ENCODE results near the gene ADAMTS16.

Gene ADAMTS16

DNA sequence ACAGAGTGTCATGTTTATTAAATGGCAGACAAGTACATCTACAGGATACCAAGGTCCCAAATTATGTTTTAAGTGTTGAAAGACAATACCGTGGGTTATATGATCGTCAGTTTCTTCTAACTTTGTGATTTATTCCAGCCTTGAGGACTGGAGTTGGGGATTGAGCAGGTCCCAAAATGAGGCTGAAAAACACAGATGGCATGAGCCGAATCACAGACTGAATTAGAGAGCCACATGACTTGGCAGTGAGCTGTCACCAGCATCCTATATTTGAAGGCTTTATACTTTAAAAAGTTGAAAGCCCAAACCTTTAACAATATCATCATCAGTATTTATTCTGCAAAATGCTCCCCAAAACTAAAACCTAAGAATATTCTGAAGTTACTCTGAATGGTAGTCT is 79.4 kb downstream of the ADAMTS16 start:
- in situ Hi-C loops (cut with HindIII; ENCODE audit: low sequenced_read_pairs): no loop called here

DNA sequence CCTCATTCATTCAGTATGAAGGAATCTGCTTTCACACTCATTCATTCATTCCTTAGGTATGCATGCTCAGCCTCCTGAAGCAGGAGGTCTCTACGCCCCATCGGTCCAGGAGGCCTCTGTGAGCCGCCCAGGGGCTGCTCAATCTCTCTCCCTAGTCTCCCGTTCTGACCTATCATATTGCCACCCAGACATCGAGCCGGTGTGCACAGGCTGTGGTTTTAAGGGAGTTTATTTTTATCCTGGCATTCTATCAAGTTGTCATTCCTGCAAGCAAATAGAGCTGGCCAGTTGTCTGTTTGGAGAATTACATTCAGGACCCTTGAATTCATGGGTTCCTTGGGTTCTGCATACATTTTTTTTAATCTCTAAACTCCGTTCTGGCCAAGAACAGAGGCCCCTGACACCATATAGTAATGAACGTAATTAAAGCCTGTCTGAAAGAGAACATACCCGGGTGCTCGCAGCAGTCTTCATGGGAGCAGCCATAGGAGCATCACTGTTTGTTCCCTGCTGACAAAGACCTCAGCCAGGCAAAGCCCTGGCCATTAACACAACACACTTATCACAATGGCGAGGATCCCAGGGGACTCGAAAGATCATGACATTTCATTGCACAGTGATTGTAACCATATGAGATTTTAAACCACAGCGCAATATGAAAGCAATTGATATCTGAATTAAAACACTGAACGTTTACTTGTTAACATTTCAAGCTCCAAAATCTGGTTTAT is 80.9 kb downstream of the ADAMTS16 start:
- in situ Hi-C loops (cut with HindIII; ENCODE audit: low sequenced_read_pairs): no loop called here

DNA sequence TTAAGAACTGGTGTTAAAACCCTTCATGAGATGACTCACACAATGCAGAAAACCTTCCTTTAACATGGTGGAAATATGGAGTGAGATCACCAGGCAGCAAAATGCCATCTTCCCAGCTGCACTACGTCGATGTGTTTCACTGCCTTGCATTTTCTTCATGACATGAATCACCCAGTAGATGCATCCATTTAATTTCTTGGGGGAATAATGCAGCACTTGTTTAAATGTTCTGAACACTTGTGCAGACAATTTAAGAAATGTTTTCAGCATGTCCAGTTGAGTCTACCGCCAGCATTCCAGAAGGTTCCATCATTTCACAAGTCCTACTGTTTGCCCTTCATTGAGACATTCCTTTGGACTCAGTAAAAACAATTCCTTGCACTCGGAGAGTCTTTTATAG is 81.6 kb downstream of the ADAMTS16 start:
- in situ Hi-C loops (cut with HindIII; ENCODE audit: low sequenced_read_pairs): no loop called here

DNA sequence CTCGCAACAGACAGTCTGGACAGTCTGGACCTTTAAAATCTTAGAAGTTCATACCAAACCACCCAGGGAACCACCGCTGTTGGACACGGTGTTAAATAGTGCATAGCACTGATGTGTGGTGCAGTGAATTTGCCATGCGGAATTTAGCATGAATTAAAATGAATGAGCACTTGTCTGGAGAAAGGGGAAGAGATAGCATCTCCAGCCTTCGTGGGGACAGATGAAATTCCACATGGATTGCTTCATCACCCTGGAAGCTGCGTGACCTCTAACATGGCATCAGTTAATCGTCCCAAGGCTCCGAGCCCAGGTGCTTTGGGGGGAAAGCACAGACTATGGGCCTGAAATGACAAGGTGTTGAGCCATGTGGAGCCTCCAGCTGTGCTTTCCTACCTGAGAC is 91.4 kb downstream of the ADAMTS16 start:
- in situ Hi-C loops (cut with HindIII; ENCODE audit: low sequenced_read_pairs): loop anchor here (10.0 kb wide), 1 partner anchor 47 kb away; no protein-coding TSS in a partner anchor

- in situ Hi-C loops (cut with HindIII; ENCODE audit: low sequenced_read_pairs): loop anchor here (10.0 kb wide), 1 partner anchor 50 kb away; no protein-coding TSS in a partner anchor
These were observed 94.8 kb downstream of the ADAMTS16 start for GRCh38 chr5:5234912-5235311.

GRCh38 chr5:5235685-5236084 is 95.6 kb downstream of the ADAMTS16 start:
- in situ Hi-C loops (cut with HindIII; ENCODE audit: low sequenced_read_pairs): loop anchor here (10.0 kb wide), 1 partner anchor 51 kb away; no protein-coding TSS in a partner anchor

DNA sequence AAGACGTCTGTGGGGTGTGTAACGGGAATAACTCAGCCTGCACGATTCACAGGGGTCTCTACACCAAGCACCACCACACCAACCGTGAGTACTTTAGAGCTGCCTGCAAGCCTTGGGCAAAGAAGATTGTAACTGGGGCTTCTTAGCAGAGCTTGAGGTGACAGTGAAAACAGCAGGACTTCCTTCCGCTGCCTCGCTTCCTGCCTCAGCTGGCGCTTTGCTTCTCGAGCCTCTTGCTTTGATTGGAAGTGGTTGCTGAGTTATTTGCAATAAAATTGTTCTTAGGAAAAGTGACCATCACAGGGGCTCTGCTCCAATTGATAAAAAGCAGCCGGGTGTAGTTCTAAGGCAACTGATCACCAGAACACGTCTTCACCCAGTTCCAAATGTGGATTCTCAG is 99.1 kb downstream of the ADAMTS16 start:
- in situ Hi-C loops (cut with HindIII; ENCODE audit: low sequenced_read_pairs): loop anchor here (10.0 kb wide), 1 partner anchor 54 kb away; no protein-coding TSS in a partner anchor

DNA sequence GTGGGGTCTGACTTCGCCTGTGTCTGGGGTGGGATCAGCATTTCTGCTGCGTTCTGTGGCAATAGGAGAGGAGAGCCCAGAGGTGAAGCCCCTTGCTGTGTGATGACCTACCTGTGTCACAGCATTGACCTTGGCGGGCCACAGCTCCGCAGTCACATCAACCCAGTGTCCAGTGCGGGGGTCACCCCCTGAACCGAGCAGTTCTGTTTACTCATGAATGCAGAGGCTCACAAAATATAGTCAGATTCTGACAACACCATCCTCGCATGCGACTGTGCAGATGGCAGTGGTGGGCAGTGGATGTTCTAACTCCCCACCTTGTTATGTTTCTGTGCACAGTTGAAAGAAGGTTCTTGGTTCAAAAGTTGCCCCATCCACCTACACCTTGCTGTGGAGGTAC is 100.1 kb downstream of the ADAMTS16 start:
- in situ Hi-C loops (cut with HindIII; ENCODE audit: low sequenced_read_pairs): no loop called here

DNA sequence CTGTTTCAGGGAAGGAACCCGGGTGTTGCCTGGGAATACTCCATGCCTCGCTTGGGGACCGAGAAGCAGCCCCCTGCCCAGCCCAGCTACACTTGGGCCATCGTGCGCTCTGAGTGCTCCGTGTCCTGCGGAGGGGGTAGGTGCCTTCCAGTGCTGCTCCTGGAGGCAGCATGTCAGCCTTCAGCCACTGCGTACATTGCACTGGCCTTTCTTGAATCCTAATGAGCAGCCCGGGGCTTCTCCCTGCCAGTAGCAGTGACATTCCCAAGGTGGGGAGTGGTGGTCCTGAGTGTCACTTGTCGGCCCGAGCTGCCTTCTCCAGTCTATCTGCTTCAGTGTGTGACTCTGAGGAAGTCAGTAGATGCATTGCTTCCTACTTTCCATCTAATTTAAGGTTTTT is 101.9 kb downstream of the ADAMTS16 start:
- in situ Hi-C loops (cut with HindIII; ENCODE audit: low sequenced_read_pairs): no loop called here

DNA sequence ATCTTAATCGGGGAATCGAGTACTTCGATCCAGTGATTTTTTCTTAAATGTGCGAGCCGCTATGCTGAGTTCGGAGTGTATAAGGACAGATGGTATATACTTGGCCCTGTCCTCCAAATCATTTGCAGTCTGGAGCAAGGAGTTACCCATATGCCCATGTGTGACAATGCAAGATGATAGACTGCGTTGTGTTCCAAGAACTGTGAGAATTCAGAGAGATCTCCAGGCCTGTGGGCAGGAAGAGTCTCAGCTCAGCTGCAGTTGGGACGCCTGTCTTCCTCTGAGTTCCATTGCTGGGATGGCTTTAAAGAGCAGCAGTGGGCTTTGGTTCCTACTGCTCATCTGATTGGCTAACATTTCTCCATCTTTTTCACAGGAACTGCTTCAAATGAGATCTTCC is 106.6 kb downstream of the ADAMTS16 start:
- in situ Hi-C loops (cut with HindIII; ENCODE audit: low sequenced_read_pairs): no loop called here

- in situ Hi-C loops (cut with HindIII; ENCODE audit: low sequenced_read_pairs): no loop called here
These were observed 110.6 kb downstream of the ADAMTS16 start for GRCh38 chr5:5250758-5251157.

GRCh38 chr5:5252106-5252505 is 112.0 kb downstream of the ADAMTS16 start:
- in situ Hi-C loops (cut with HindIII; ENCODE audit: low sequenced_read_pairs): no loop called here

- in situ Hi-C loops (cut with HindIII; ENCODE audit: low sequenced_read_pairs): no loop called here
These were observed 117.2 kb downstream of the ADAMTS16 start for GRCh38 chr5:5257353-5257752.

GRCh38 chr5:5258564-5258963 is 118.4 kb downstream of the ADAMTS16 start:
- in situ Hi-C loops (cut with HindIII; ENCODE audit: low sequenced_read_pairs): no loop called here

- in situ Hi-C loops (cut with HindIII; ENCODE audit: low sequenced_read_pairs): no loop called here
These were observed 124.6 kb downstream of the ADAMTS16 start for GRCh38 chr5:5264727-5265126.

DNA sequence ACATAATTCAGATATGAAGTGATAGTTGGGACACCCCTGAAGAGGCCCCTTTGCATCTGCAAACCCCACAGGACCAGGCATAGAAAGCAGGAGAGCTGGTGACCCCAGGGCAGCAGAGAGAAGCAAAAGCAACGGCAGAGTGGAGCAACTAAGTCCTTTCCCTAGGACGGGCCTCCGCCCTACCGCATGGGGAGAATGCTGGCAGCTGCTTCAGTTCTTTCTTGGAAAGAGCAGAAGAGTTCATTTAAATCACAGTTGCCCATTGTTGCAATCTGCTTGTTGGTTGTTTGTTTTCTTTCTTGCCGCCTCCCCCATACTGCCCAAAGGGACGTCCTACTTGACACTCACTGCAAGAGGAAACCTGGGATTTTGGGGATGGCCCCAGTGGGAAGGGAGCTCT is 126.2 kb downstream of the ADAMTS16 start:
- in situ Hi-C loops (cut with HindIII; ENCODE audit: low sequenced_read_pairs): no loop called here

DNA sequence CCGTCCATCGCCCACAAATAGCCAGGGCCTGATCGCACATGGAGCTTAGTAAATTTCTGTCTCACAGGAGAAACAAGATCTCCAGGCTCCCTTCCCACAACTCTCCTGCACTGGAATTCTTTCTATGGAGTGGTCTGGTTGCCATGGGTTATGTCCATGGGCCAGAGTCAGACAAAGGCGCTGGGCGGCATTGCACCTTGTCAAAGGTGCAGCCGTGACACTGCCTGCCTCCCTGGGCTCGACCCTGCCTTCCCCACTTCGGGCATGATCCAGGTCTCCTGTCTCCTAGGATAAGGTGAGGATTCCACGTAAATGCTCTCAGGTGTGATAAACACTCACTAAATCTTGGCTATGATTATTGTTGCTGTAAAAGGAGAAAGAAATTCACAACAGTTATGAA is 130.0 kb downstream of the ADAMTS16 start:
- in situ Hi-C loops (cut with HindIII; ENCODE audit: low sequenced_read_pairs): no loop called here

DNA sequence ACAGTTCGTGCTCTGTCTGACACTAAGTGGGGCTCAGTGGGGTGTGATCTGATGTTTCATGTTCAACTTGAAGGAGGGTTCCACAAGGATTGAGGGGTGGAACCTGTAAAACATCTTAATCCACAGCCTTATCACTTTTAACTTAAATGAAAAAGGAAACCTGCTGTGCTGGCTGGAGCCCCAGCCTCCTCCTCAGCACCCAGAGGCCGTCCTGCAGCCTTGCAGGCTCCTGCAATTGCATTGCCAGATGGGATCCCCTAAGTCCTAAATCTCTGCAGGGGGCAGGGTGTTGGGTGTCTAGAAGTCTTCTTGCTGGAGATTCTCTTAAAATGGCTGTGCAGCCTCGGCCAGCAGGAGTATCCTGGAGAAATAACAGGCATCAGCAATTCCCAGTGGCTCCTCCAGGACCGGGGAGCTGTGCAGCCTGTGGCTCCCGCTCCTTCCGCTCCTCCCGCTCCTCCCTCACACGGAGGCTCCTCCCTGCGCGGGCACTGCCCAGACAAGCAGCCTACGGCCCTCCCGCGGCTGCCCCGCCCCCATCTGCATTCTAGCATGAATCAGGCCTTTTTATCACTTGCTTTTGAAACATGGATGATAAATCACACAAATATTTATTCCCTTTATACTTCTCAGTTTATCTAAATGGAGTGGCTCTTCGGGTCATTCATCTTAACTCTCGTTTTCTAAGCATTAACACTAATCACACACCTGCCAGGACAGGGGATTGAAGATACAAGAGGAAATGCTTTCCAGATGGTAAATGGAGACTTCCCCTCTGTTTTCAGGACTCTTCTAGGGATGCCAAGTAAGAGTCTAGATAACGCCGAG is 131.0 kb downstream of the ADAMTS16 start:
- in situ Hi-C loops (cut with HindIII; ENCODE audit: low sequenced_read_pairs): no loop called here

DNA sequence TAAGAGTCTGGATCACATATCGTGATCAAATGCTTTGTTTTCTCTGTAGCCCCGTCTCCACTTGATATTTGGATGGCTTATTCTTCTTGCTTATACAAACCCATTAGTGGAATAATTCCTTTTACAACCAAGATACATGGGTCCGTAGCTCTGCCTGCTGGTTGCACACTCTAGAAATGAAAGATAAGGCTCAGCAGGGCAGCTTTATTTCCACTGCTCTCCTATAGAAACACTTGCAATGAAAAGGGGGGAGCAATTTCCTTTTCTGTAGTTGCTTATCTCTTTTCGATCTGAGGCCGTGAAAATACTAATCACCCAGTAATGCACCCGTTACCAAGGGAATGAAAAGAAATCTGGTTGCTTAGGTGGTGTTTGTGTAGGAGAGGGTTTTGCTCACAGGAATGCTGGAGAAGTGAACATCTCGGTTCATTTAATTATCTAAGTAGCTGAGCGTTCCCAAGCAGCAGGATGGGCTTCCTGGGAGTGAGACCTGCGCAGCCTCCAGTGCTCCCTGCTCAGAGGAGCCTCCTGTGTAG is 131.7 kb downstream of the ADAMTS16 start:
- in situ Hi-C loops (cut with HindIII; ENCODE audit: low sequenced_read_pairs): no loop called here

GRCh38 chr5:5273398-5273797 is 133.3 kb downstream of the ADAMTS16 start:
- in situ Hi-C loops (cut with HindIII; ENCODE audit: low sequenced_read_pairs): no loop called here

DNA sequence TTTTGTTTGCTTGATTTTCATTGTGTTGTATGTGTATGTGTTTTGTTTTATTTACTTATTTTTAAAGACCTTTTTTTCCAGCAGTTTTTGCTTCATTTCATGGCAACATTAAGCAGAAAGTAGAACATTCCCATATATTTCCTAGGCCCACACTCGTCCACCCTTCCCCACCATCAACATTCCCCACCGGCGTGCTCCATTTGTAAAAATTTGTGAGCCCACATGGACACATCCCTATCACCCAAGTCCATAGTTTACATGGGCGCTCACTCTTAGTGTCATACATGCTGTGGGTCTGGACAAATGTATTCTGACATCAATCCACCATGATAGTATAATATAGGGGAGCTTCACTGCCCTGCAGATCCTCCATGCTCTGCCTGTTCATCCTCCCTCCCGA is 133.8 kb downstream of the ADAMTS16 start:
- in situ Hi-C loops (cut with HindIII; ENCODE audit: low sequenced_read_pairs): no loop called here

- in situ Hi-C loops (cut with HindIII; ENCODE audit: low sequenced_read_pairs): no loop called here
These were observed 135.1 kb downstream of the ADAMTS16 start for GRCh38 chr5:5275211-5275610.

All from DLD1 (cell line).